Glutamatergic neuron (in vitro differentiated cells): ENCODE measurements around the gene UBN1. TPM values are rescaled to one million over a fixed set of nuclear protein-coding genes. Genes with fewer than 3 reads are reported as not detected.
A peak's percentile ranks its signal among the peaks of the same experiment; 100 is the strongest.

Experiments
- DNase-seq: peaks from one replicate; pipeline ENCODE4 v3.0.0; 2022
- H3K27ac Mint-ChIP-seq: one replicate; pipeline ENCODE4 v1.8.0; 2020; ENCODE audit warnings: mild to moderate bottlenecking, mixed read lengths, inconsistent platforms; ENCODE audit not compliant: unreplicated experiment
- H3K27me3 Mint-ChIP-seq: one replicate; pipeline ENCODE4 v1.8.0; 2020; ENCODE audit warnings: mild to moderate bottlenecking, moderate library complexity, mixed read lengths, inconsistent platforms; ENCODE audit not compliant: unreplicated experiment
- H3K36me3 Mint-ChIP-seq: one replicate; pipeline ENCODE4 v1.8.0; 2020; ENCODE audit warnings: mild to moderate bottlenecking, mixed read lengths, inconsistent platforms; ENCODE audit not compliant: unreplicated experiment
- H3K4me1 Mint-ChIP-seq: one replicate; pipeline ENCODE4 v1.8.0; 2020; ENCODE audit warnings: mild to moderate bottlenecking, low read depth, mixed read lengths, inconsistent platforms; ENCODE audit not compliant: unreplicated experiment
- H3K4me3 Mint-ChIP-seq: one replicate; pipeline ENCODE4 v1.8.0; 2020; ENCODE audit warnings: mild to moderate bottlenecking, mixed read lengths, inconsistent platforms; ENCODE audit not compliant: unreplicated experiment
- H3K9me3 Mint-ChIP-seq: one replicate; pipeline ENCODE4 v1.8.0; 2020; ENCODE audit warnings: mild to moderate bottlenecking, moderate library complexity, mixed read lengths, inconsistent platforms; ENCODE audit not compliant: unreplicated experiment
- CTCF ChIP-seq: fragments of 200-600 bp; sonication (generic); IDR thresholded peaks from one replicate; pipeline ENCODE4 v1.5.0; 2021; ENCODE audit not compliant: partially characterized antibody, unreplicated experiment
- total RNA-seq: library from RNA; stranded (reverse); fragmentation: NEBNext Ultra II Directional; extraction: Animal tissue kit (Norgen Biotek cat#: 25700); gene quantifications from one replicate; pipeline ENCODE4 v1.2.1, GENCODE V29; 2021; ENCODE audit not compliant: unreplicated experiment

UBN1 gene
- total RNA-seq, 1 donor from 2014 or later, result 34.3 TPM

- no peak for TF ChIP-seq CTCF
- peaks cover 22% of the 10 kb centered on the region for H3K4me1 Mint-ChIP-seq
- H3K27me3 Mint-ChIP-seq, result peaks cover 13% of the 10 kb centered on the region
- peaks cover 11% of the 10 kb centered on the region for H3K9me3 Mint-ChIP-seq
- DNase-seq, result no peak
- H3K27ac Mint-ChIP-seq, result peak overlapping the region; percentile 94
- peak overlapping the region; percentile 88 for H3K4me3 Mint-ChIP-seq
- H3K36me3 Mint-ChIP-seq, result no peaks in the 10 kb centered on the region
Observed at GRCh38 chr16:4803401-4803844, 43.9 kb upstream of the UBN1 start.

GRCh38 chr16:4803898-4804762 lies 43.2 kb upstream of the UBN1 start:
- no peak for DNase-seq
- no peak for TF ChIP-seq CTCF

GRCh38 chr16:4805231-4805630 lies 42.0 kb upstream of the UBN1 start:
- peaks cover 10% of the 10 kb centered on the region for H3K9me3 Mint-ChIP-seq
- no peak for DNase-seq
- no peaks in the 10 kb centered on the region for H3K36me3 Mint-ChIP-seq
- peaks cover 13% of the 10 kb centered on the region for H3K27me3 Mint-ChIP-seq
- H3K4me1 Mint-ChIP-seq, result peaks cover 21% of the 10 kb centered on the region
- no peak overlapping the region for H3K27ac Mint-ChIP-seq
- no peak for TF ChIP-seq CTCF
- no peak overlapping the region for H3K4me3 Mint-ChIP-seq

More at GRCh38 chr16:4803898-4804762, 43.2 kb upstream of the UBN1 start:
- Mint-ChIP-seq H3K9me3 (peaks cover 10% of the 10 kb centered on the region), H3K27me3 (peaks cover 13% of the 10 kb centered on the region), H3K4me3 (peak overlapping the region; percentile 88), H3K4me1 (peaks cover 22% of the 10 kb centered on the region), H3K27ac (peak overlapping the region; percentile 94), H3K36me3 (no peaks in the 10 kb centered on the region)

- Mint-ChIP-seq H3K4me1 (peaks cover 13% of the 10 kb centered on the region), H3K27me3 (peaks cover 11% of the 10 kb centered on the region), H3K27ac (no peak overlapping the region), H3K9me3 (peaks cover 8% of the 10 kb centered on the region), H3K36me3 (no peaks in the 10 kb centered on the region), H3K4me3 (no peak overlapping the region)
- no peak for TF ChIP-seq CTCF
- no peak for DNase-seq
Observed at GRCh38 chr16:4806280-4806679, 41.0 kb upstream of the UBN1 start.

GRCh38 chr16:4811242-4811641 lies 36.0 kb upstream of the UBN1 start:
- Mint-ChIP-seq H3K9me3 (peaks cover 6% of the 10 kb centered on the region), H3K27me3 (peaks cover 3% of the 10 kb centered on the region), H3K27ac (no peak overlapping the region), H3K4me3 (no peak overlapping the region), H3K4me1 (no peaks in the 10 kb centered on the region), H3K36me3 (no peaks in the 10 kb centered on the region)
- no peak for TF ChIP-seq CTCF
- DNase-seq, result no peak
